Dendritic cell treated with granulocyte-macrophage colony-stimulating factor and Interleukin-4, amounts not matched to agents 40 ng/mL and 50 ng/mL, for 4 days (primary cell): ENCODE results near the gene CDK15.
"Not testable (repeated sequence)": the region's sequence is repeated elsewhere in the genome, so short reads cannot be mapped to it uniquely, and the experiment has no call there.

Experiments
- H3K27ac Mint-ChIP-seq: one replicate; pipeline ENCODE4 v1.8.0; 2022; ENCODE audit warnings: mild to moderate bottlenecking, mixed read lengths
- H3K27me3 Mint-ChIP-seq: one replicate; pipeline ENCODE4 v1.8.0; 2022; ENCODE audit warnings: mild to moderate bottlenecking, mixed read lengths
- H3K36me3 Mint-ChIP-seq: one replicate; pipeline ENCODE4 v1.8.0; 2022; ENCODE audit warnings: low read depth, mixed read lengths
- H3K4me1 Mint-ChIP-seq: one replicate; pipeline ENCODE4 v1.8.0; 2022; ENCODE audit warnings: low read depth, mixed read lengths
- H3K4me3 Mint-ChIP-seq: one replicate; pipeline ENCODE4 v1.8.0; 2022; ENCODE audit warnings: mild to moderate bottlenecking, moderate library complexity, mixed read lengths
- H3K9me3 Mint-ChIP-seq: one replicate; pipeline ENCODE4 v1.8.0; 2022; ENCODE audit warnings: mixed read lengths
- intact Hi-C: fragments of 100-400 bp; cut with micrococcal nuclease; formaldehyde crosslinking; loops from one replicate; pipeline ENCODE4 v1.15.0; 2022

CDK15 gene

GRCh38 chr2:201827621-201828020 is 21.3 kb downstream of the CDK15 start:
- no peak overlapping the region for H3K4me3 Mint-ChIP-seq
- H3K27me3 Mint-ChIP-seq = peaks cover 2% of the 10 kb centered on the region
- H3K27ac Mint-ChIP-seq = no peak overlapping the region
- no peaks in the 10 kb centered on the region for H3K9me3 Mint-ChIP-seq
- peaks cover 6% of the 10 kb centered on the region for H3K4me1 Mint-ChIP-seq
- no peaks in the 10 kb centered on the region for H3K36me3 Mint-ChIP-seq
- intact Hi-C loops = no loop called here

- Mint-ChIP-seq H3K36me3 (no peaks in the 10 kb centered on the region), H3K27me3 (peaks cover 2% of the 10 kb centered on the region), H3K4me1 (peaks cover 6% of the 10 kb centered on the region), H3K27ac (no peak overlapping the region), H3K9me3 (no peaks in the 10 kb centered on the region), H3K4me3 (no peak overlapping the region)
- intact Hi-C loops = no loop called here
Measured at GRCh38 chr2:201828220-201828619, 21.9 kb downstream of the CDK15 start.

DNA sequence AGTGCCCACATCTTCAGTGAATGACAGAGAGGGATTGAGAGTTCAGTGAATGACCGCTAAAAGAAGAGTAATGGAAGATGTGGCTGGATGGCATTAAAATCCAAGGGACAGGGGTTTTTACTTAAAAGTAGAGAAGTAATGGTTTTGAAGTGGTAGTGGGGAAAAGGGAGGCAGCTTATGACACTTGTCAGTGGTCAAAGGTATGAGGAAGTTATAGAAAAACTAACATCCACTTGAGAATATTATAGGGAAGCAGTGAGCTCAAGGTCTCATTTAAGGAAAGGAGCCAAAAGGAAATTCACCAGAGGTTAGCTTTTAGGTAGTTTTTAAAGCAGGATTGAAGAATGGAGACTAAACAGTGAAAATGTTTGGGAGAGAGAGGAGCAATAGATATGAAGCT is 24.3 kb downstream of the CDK15 start:
- H3K4me3 Mint-ChIP-seq = no peak overlapping the region
- no peak overlapping the region for H3K27ac Mint-ChIP-seq
- H3K4me1 Mint-ChIP-seq = peaks cover 6% of the 10 kb centered on the region
- intact Hi-C loops = no loop called here
- H3K36me3 Mint-ChIP-seq = no peaks in the 10 kb centered on the region
- no peaks in the 10 kb centered on the region for H3K9me3 Mint-ChIP-seq
- H3K27me3 Mint-ChIP-seq = peaks cover 2% of the 10 kb centered on the region

GRCh38 chr2:201831469-201831868 is 25.1 kb downstream of the CDK15 start:
- Mint-ChIP-seq H3K4me3 (no peak overlapping the region), H3K4me1 (peaks cover 6% of the 10 kb centered on the region)

DNA sequence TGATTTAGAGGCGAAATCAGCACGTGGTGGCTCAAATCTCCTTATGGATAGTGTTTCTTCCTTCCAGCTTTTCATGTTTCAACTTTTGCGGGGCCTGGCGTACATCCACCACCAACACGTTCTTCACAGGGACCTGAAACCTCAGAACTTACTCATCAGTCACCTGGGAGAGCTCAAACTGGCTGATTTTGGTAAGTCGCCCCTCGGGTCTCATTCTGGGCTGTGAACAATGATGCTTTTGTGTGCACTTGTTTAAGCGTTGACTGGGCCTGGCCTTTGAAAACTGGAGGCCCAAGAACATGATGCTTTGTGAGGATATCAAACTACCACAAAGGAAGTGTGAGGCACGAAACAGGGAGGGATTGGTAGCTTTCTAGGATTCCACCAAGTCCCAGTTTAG is 27.4 kb downstream of the CDK15 start:
- no peak overlapping the region for H3K4me3 Mint-ChIP-seq
- peaks cover 2% of the 10 kb centered on the region for H3K27me3 Mint-ChIP-seq
- H3K27ac Mint-ChIP-seq = no peak overlapping the region
- intact Hi-C loops = no loop called here
- peaks cover 6% of the 10 kb centered on the region for H3K4me1 Mint-ChIP-seq
- no peaks in the 10 kb centered on the region for H3K9me3 Mint-ChIP-seq
- no peaks in the 10 kb centered on the region for H3K36me3 Mint-ChIP-seq

More at GRCh38 chr2:201831469-201831868, 25.1 kb downstream of the CDK15 start:
- H3K27me3 Mint-ChIP-seq = peaks cover 2% of the 10 kb centered on the region
- no peaks in the 10 kb centered on the region for H3K36me3 Mint-ChIP-seq
- H3K27ac Mint-ChIP-seq = no peak overlapping the region
- no peaks in the 10 kb centered on the region for H3K9me3 Mint-ChIP-seq
- intact Hi-C loops = no loop called here

DNA sequence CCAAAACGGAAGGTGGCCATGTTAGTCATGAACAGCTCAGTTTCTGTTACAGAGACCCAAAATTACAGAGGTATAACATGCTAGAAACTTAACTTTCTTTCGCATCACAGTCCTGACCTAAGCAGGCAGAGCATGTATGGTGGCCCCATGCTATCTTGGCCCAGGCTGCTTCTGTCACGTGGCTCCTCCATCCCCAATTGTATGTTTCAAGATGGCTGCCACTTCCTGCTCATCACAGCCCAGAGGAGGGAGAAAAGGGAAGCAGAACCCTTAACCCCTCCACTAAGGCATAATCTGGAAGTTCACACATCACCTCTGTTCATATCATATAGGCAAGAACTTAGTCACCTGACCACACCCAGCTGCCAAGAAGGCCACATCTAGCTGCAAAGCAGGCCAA is 28.7 kb downstream of the CDK15 start:
- Mint-ChIP-seq H3K36me3 (no peaks in the 10 kb centered on the region), H3K27me3 (peaks cover 2% of the 10 kb centered on the region), H3K9me3 (no peaks in the 10 kb centered on the region), H3K4me1 (peaks cover 6% of the 10 kb centered on the region), H3K27ac (no peak overlapping the region), H3K4me3 (no peak overlapping the region)
- intact Hi-C loops = no loop called here

DNA sequence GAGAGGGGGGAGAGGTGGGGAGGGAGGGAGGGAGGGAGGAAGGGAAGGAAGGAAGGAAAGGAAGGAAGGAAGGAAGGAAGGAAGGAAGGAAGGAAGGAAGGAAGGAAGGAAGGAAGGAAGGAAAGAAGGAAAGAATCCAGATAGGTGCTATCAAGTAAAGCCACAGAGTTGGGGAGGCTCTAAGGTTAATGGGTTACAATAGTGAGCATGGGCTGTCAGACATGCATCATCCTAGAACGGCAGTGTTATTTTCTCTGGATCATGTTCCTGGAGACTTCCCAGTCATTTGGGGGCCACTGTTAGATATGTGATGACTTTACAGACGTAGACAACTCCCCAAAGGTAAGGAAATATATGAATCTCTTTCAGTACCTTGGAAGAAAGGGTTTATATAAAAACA is 31.1 kb downstream of the CDK15 start:
- Mint-ChIP-seq H3K4me1 (no peaks in the 10 kb centered on the region), H3K36me3 (no peaks in the 10 kb centered on the region), H3K4me3 (no peak overlapping the region), H3K9me3 (no peaks in the 10 kb centered on the region), H3K27ac (no peak overlapping the region), H3K27me3 (no peaks in the 10 kb centered on the region)
- intact Hi-C loops = no loop called here

DNA sequence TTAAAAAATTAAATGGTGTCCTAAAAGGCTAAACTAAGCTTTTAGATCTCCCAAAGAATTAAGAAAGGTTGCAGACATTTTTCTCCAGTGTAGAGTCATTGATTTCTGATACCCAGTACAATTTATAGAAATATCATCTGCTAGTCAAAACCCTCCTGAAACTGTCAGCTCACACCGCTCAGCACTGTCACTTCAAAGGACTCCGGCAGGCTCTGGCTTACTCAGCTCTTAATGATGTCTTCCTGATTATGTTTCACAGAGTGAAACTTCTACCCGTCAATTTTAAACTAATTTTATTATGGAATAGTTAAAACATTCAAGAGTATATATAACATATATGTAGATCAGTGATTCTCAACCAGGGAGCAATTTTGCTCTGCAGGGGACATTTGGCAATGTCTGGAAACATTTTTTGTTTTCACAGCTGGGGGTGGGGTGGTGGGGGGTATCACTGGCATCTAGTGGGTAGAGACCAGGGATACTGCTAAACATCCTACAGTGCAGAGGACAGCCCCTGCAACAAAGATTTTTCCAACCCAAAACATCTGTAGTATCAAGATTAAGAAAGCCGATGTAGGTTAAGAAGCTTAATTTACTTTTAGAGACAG is 31.6 kb downstream of the CDK15 start:
- H3K4me1 Mint-ChIP-seq = no peaks in the 10 kb centered on the region
- H3K36me3 Mint-ChIP-seq = no peaks in the 10 kb centered on the region
- intact Hi-C loops = no loop called here
- no peak overlapping the region for H3K27ac Mint-ChIP-seq
- no peaks in the 10 kb centered on the region for H3K27me3 Mint-ChIP-seq
- no peaks in the 10 kb centered on the region for H3K9me3 Mint-ChIP-seq
- H3K4me3 Mint-ChIP-seq = no peak overlapping the region

DNA sequence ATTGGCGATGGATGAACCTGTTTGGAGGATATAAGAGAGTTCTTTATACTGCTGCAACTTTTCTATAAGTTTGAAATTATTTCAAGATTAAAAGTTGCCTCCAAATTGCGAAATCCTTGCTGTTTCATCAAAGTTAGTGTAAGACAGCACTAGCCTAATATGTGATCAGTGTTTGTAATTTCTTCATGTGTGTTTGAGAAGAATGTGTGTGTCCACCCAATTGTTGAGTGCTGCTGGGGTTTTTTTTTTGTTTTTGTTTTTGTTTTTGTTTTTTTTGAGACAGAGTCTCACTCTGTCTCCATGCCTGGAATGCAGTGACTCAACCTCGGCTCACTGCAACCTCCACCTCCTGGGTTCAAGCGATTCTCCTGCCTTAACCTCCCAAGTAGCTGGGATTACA is 33.4 kb downstream of the CDK15 start:
- Mint-ChIP-seq H3K27me3 (no peaks in the 10 kb centered on the region), H3K27ac (no peak overlapping the region), H3K9me3 (no peaks in the 10 kb centered on the region), H3K4me3 (no peak overlapping the region), H3K36me3 (no peaks in the 10 kb centered on the region), H3K4me1 (no peaks in the 10 kb centered on the region)
- intact Hi-C loops = no loop called here

DNA sequence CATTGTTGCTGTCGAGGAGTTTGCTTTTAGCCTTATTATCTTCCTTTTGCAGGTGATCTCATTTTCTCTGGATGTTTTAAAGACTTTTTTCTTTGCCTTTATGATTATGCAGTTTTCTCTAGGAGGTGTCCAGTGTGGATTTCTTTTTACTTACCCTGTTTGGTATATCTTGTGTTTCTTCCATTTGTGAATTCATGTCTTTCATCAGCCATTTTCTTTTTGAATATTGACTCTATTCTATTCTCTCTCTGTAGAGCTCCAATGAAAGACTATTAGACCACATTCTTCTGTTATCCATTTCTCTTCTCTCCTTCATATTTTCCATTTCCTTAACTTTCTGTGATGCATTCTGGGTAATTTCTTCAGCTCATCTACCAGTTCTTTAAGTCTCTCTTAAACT is 34.4 kb downstream of the CDK15 start:
- Mint-ChIP-seq H3K27ac (no peak overlapping the region), H3K27me3 (no peaks in the 10 kb centered on the region), H3K36me3 (no peaks in the 10 kb centered on the region), H3K4me3 (no peak overlapping the region), H3K4me1 (no peaks in the 10 kb centered on the region), H3K9me3 (no peaks in the 10 kb centered on the region)
- intact Hi-C loops = no loop called here

GRCh38 chr2:201842131-201842860 is 36.0 kb downstream of the CDK15 start:
- intact Hi-C loops = no loop called here
- H3K4me1 Mint-ChIP-seq = no peaks in the 10 kb centered on the region

DNA sequence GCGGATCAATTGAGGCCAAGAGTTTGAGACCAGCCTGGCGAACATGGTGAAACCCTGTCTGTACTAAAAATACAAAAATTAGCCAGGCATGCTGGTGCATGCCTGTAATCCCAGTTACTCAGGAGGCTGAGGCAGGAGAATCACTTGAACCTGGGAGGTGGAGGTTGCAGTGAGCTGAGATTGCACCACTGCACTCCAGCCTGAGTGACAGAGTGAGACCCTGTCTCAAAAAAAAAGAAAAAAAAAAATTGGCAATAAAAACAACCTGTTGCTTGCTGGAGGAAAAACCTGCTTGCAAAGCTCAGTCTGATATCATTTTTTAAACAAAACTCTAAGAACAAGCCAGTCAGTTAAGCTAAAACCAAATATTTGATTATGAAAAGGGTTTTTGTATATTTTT is 38.6 kb downstream of the CDK15 start:
- H3K36me3 Mint-ChIP-seq, intact Hi-C loops, H3K9me3 Mint-ChIP-seq, H3K4me3 Mint-ChIP-seq, H3K27ac Mint-ChIP-seq, H3K4me1 Mint-ChIP-seq, H3K27me3 Mint-ChIP-seq: not testable (repeated sequence)

More at GRCh38 chr2:201842131-201842860, 36.0 kb downstream of the CDK15 start:
- Mint-ChIP-seq H3K27ac (no peak overlapping the region), H3K4me3 (no peak overlapping the region), H3K36me3 (no peaks in the 10 kb centered on the region), H3K27me3 (no peaks in the 10 kb centered on the region), H3K9me3 (no peaks in the 10 kb centered on the region)

DNA sequence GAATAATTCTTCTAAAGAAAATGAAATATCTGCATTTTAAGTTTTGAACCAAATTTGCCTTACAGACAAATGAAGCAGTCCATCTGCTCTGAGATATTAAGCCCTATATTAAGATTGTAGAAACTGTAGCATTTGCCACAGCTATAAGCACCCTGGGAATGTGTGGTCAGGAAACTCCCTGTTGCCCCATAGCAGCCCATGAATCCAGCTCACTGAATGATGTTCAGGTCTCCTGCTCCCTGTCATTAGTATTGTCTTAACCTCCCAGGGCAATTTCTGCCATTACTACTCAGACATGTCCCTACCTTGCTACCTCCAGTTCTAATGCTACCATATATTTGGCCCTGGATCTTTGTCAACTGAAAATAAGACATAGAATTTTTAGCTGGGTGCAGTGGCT is 41.1 kb downstream of the CDK15 start:
- Mint-ChIP-seq H3K4me1 (no peaks in the 10 kb centered on the region), H3K27ac (no peak overlapping the region), H3K9me3 (no peaks in the 10 kb centered on the region), H3K4me3 (no peak overlapping the region), H3K36me3 (no peaks in the 10 kb centered on the region), H3K27me3 (no peaks in the 10 kb centered on the region)
- intact Hi-C loops = no loop called here

DNA sequence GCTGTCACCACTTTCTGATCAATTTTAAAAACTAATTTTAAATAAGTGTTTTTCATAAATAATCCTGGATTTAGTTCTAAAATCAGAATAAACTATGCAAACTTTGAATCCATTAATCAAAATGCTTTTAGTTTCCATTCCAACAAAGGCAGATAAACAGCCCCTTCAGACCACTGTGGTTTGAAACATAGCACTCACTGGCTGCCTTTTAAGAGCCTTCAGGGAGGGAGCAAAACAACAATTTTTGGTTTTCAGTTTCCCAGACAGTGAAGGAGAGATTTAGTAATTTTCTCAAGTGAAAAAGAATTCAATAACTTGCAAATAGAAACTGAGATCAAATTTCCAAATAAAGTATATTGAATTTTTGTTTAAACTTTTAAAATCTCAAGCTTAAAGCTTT is 46.1 kb downstream of the CDK15 start:
- intact Hi-C loops = no loop called here
- Mint-ChIP-seq H3K36me3 (no peaks in the 10 kb centered on the region), H3K4me3 (no peak overlapping the region), H3K4me1 (no peaks in the 10 kb centered on the region), H3K27me3 (peaks cover 7% of the 10 kb centered on the region), H3K27ac (no peak overlapping the region), H3K9me3 (no peaks in the 10 kb centered on the region)

GRCh38 chr2:201852878-201853415 is 46.6 kb downstream of the CDK15 start:
- peaks cover 12% of the 10 kb centered on the region for H3K27me3 Mint-ChIP-seq
- H3K36me3 Mint-ChIP-seq = no peaks in the 10 kb centered on the region
- H3K4me3 Mint-ChIP-seq = no peak overlapping the region
- H3K9me3 Mint-ChIP-seq = no peaks in the 10 kb centered on the region
- no peak overlapping the region for H3K27ac Mint-ChIP-seq
- intact Hi-C loops = no loop called here
- H3K4me1 Mint-ChIP-seq = no peaks in the 10 kb centered on the region
